DMS114 treated with DMSO at 0.1 percent for 48 hours (cell line): ENCODE data around the gene DNAJC2.
"Not testable (repeated sequence)": the region's sequence is repeated elsewhere in the genome, so short reads cannot be mapped to it uniquely, and the experiment has no call there.

Experiments
- DNase-seq: peaks from one replicate; lab custom pipeline; 2025; ENCODE audit not compliant: unreplicated experiment; lab: John Stamatoyannopoulos, UW

Gene DNAJC2

DNA sequence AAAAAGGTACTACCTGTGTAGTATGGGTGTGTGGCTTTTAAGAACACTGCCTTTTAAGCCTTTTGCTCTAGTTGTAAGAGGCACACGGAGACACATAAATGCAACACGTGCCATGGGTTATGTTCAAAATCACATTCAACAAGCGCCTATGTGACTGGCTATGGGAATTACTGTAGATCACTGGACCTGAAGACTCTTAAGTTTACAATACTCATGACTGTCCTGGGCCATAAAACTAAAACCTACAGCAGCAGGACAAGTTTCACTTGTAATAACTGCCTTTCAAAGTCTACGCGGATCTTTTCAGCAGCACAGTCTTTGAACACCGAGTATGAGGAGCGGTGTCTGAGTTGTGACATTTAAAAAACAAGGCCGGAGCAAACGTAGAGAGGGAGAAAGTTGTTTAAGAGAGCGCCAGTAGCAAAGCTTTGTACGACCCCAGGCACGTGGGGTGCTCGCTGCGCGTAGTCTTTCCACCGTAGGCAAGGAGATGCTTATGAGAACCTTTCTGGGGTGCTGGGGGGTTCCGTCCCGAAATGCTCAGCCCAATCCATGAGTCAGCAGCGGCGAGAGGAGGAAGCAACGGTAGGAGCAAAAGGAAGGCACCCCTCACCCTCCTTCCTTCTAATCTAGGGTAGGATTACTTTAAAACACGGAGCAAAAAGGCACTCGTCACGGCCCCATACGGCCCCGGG is 662 bp downstream of the DNAJC2 start:
- no peak for DNase-seq

DNA sequence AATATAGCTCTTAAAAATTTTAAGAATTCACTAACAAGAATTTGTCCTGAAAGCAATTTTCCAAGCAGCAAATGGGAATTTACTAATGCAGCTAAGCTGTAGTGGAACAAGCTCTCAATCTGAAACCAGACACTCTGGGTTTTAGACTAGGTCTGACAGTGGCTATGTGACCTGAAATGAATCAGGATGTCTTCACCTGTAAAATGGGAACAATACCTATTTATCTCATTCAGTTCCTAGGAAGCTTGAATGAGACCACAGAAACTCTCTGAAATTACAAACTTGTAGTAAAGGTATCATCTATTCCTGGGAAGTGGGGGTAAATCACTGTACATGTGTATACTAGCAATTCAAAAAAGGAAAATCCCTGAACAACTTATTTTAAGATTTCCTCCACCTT is 1.2 kb downstream of the DNAJC2 start:
- DNase-seq = no peak

DNA sequence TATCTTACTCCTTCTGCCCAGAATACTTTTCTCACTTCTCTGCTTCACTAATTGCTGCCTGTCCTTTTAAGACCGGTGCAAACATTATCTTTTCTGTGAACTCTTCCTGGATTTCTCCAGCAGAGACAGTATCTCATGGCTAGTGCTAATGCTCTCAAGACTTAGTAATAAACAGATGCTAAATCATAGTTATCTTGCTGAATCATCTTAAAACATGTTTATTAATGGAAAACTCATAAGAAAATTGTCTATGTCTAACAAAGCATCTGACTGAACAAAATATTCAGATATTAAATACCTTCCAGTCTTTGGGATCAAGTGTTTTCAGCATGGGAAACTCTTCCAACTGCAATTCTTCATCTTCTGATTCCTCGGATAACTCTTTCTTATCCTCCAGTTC is 3.1 kb downstream of the DNAJC2 start:
- DNase-seq = no peak

DNA sequence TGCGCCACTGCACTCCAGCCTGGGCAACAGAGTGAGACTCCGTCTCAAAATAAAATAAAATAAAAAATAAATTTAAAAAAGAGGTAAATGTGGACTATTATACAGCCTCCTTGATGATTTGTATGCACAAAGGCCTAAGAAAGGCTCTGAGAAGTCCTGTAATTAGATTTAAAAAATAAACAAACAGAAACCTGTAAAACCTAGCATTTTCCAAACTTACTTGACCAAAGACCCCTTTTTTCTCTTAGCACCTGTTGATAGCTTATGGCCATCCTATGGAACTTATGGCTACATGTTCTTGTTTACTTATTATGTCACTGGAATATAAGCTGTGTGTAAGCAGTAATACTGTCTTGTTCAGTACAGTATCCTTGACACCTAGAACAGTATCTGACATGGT is 5.7 kb downstream of the DNAJC2 start:
- DNase-seq = no peak

DNA sequence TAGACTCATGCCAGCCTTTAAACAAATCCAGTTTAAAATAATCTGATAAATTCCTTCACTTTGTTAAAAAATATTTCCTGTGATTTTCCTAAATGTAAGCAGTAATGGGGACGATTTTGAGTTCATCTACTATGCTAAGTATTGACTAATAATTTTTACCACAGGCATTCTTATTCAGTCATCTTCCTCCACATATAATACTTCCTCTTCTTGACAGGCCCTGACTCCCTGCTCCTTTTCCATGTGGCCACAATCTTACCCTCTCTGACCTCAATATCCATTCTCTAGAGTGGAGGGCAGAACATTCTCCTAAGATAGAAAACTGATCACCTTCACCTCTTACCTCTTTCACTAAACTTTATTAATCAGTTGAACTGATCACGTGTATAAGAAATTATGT is 7.8 kb downstream of the DNAJC2 start:
- DNase-seq = no peak

DNA sequence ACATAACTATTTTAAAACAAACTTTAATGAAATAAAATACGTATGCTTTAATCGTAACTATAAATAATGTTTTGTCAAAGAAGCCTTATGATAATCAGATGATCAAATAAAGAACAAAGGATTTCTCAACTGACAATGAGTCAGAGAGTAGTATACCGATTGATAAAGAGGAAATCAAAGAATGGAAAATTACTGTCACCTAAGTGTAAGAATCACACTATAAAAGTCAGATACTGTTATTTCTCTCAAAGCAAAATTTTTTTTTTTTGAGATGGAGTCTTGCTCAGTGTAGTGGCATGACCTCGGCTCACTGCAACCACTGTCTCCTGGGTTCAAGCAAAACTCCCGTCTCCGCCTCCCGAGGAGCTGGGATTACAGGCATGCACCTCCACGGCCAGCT is 18.8 kb downstream of the DNAJC2 start:
- no peak for DNase-seq

DNA sequence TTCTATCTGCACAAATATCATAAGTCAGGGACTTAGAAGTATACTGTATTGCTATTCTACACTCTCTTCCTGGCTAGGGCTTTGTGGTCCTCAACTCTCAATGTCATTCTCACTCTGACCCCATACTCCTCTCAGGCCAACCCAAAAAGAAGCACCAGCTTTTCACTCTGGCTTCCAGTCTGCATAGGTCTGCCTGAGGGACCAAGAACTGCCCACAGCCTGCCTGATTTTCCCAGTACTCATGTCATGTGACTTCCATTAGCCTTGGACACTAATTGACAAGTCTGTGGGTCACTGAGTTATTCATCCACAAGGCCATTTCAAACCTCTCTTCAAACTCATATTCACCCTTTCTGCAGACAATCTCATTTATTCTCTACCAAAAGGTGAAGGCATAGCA is 27.6 kb downstream of the DNAJC2 start:
- DNase-seq = no peak

DNA sequence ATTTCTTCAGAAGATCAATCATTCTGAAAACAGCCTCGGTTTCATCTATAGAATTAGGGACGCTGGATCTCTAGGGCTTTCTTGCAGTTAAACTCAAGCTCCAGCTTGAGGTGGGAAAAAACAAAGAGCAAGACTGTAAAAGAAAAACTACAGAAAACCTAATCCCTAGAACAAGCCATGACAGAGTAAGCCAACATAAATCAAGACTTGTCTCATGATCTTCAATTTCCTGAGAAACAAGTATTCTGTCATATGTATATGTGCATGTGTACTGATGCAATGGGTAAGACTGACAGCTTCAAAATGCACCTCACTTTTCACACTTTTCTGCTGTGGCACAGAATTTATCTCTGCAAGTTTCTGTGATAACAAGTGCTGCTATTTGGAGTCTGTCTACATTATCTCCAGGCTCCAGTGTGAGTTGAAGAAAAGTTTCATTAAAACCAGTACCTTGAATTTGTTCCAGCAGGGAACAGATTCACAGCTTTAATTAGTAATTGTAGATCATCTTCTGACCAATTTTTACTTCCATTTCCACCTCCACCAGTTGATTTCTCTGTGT is 28.1 kb downstream of the DNAJC2 start:
- DNase-seq = no peak

DNA sequence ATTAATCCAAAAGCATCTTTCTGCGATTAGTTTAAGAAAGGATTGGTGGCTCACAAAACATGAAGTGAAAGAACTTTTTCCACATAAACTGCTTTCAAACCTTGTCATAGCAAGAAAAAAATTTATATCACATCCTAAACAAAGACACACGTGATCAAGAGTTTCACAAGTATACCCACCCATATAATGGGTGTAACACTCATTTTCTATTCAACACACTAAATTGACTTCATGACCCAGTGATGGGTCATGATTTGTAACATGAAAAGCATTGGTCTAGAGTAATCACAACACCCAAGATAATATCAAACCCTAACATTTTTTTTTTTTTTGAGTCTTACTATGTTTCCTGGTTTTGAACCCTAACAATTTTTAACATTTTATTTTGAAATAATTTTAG is 29.7 kb downstream of the DNAJC2 start:
- DNase-seq = no peak

DNA sequence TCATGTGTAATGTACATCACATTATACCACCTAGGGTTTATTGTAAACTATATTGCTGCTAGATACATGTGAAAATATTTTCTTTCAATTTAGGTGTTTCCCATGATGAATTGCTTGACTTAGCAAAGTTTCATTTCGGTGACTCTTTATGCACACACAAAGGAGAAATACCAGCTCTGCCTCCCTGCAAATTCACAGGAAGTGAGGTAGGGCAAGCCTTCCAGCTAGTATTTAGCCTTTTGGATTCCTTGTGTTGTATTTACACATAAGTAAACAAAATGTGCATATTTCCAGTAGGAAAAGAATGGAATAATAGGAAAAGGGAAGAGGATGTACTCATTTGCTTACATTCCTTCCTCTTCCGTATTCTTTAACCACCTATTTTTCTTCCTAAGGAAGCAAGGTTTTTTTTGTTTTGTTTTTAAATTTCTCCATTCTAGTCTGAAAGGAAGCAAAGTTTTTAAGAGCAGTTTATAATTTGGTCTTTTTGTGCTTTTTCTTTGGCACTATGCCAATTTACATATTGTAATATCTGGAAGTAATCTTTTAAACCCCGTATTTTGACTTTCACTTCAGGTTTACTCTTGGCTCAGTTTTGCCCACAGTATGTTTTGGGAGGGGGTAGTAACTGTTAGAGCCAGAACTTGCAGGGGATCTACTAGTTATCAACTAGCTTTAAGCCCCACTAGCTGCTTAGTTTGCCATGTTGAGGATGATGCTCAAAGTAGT is 36.9 kb downstream of the DNAJC2 start:
- DNase-seq = no peak

DNA sequence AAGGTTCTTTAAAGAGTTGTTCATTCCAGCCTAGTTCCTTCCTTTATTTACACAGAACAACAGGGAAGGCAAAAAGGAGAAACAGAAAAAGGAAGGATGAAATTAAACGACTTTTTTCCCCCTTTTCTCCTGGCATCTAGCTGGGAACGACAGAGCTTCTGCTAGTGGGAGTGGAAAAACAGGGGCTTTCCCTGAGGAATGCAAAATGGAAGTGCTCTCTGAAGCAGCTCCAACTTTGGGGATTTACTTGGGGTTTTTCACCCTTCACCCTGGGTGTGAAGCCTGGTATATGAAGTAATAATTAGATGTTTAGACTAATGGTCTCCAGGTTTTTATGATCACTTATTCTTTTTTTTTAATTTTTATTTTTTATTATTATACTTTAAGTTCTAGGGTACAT is 43.1 kb downstream of the DNAJC2 start:
- no peak for DNase-seq

DNA sequence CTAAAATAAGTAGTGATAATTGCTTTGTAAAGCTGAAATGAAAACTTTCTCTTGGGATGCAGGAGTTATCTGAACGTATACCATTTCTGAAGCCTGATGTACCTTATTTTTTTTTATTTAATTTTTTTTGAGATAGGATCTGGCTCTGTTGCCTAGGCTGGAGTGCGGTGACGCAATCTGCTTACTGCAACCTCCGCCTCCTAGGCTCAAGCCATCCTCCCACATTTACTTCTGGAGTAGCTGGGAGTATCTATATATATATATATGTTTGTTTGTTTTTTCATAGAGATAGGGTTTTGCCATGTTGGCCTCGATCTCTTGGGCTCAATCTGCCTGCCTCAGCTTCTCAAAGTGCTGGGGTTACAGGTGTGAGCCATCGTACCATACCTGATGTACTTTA is 44.9 kb downstream of the DNAJC2 start:
- DNase-seq = no peak

DNA sequence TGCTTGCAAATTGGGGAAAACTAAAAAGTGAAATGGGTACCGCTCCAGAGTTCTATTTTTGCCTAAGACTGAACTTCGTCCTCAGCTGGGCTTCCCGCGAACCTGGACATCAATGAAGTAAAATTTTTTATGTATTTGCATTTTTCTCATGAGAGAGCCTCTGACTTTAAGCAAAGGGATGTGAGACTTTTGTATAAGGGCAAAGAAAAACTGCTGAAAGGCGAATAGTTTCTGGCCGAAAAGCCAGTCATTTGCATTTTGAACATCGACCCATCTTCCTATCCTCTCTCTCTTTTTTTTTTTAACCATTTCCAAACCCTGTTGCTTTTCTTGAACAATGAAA is 46.8 kb downstream of the DNAJC2 start:
- DNase-seq = no peak

DNA sequence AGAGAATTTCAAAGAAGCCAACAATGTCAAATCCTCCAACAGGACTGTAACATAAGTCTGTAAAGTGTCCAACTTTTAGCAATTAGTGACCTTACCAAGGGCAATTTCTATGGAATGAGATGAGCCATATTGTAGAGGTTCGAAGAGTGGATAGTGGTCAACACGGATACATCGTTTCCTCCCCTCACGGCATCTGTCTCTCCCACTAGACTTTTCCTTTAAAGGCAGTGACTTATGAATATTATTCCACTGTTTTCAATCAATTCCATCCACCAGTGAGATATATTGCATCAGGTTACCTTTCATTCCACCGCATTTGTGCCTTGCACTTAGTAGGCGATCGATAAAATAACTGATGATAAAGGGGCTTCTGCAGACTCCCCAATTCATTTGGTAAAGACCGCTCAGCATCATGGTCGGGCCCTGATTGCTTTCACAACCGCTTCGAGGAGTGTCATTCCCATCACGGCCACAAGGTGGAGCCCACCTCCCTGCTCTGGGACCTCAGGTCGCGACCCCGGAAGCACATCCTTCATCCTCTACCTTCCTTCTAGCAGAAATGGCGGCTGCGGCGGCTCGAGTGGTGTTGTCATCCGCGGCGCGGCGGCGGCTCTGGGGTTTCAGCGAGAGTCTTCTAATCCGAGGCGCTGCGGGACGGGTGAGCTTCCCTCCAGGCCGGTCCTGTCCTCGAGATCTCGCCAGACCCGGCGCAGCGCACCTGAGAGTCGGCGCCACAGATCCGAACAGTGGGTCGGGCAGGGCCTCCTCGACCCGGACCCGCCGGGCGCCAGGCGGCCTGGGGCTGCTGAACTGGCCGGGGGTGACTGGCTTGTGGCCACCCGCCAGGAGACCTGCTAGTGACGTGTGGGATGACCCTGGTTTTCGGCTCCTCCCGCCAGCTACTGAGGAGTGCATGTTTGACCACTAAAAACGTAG is 47.4 kb downstream of the DNAJC2 start, which contains the start of gene PMPCB:
PMPCB (plus strand) TSS at position 535 of the 936 bp plus-strand sequence; CDS start at position 560, 25 bp downstream.
- peak; percentile 79 for DNase-seq

DNA sequence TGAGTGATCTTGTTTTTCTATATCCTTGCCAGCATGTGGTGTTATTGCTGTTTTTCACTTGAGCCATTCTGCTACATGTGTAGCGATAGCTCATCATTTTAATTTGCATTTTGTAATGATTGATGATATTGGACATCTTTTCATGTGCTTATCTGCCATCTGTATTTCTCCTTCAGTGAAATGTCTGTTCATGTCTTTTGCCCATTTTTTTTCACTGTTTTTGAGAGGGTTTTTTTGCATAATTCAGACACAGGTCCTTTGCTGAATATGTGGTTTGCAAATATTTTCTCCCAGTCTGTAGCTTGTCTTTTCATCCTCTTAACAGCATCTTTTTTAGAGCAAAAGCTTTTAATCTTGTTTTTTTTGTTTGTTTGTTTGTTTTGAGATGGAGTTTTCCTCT is 51.0 kb downstream of the DNAJC2 start:
- no peak for DNase-seq

DNA sequence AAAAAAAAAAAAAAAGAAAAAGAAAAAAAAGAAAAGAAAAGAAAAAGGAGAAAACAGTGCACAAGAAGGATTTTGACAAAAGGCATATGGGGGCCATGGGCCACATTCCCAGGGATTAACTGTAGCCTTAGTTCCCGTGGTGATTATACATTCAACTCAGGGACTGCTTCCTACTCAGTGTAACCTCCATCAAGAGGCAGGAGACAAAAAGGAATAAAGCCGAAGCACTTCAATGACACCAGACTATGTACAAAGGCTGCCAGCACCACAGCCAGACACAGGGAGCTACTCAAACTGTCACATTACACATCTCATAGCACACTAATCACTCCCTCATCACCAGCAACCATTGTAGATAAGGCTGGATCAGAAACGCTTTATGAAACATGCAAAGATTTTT is 52.4 kb downstream of the DNAJC2 start:
- no peak for DNase-seq

DNA sequence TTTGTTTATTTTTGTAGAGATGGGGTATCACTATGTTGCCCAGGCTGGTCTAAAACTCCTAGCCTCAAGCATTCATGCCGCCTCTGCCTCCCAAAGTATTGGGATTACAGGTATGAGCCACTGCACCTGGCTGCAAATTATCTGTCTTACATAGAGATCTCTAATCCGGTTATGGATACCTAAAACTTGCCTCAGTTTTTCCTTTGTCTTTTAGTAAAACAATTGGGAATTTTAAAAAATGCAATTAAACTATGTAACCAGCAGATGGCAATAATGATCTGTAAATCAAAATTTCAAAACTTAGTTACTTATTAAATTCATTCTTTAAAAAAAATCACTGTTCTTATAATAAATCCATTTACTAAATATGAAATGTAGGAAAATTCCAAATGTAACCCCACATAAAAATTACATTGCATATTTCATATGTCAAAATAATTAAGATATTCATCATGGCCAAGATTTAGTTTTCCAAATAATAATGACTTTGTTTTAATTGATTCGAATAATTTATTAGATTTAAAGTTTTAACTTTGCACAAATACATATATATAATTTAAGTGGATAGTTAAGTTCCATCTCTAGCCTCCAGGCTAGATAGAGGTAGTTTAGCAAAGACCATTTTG is 61.7 kb downstream of the DNAJC2 start:
- DNase-seq = not testable (repeated sequence)

DNA sequence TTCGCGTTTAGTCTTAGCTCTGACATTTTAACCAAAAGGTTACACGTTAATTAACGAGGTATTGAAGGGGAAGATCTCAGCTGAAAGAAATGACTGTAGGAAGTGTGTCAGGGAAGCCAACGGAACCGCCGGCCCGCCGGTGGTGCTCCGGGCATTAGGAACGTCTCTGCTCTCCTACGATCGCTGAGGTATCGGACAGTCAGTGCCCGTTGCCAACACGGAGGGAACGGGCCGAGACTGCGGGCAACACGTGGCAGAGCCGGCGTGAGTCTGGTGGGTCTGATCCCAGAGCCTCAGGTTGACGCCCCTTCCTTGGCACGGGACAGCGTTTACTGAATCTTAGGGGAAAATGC is 63.8 kb downstream of the DNAJC2 start:
- not testable (repeated sequence) for DNase-seq

DNA sequence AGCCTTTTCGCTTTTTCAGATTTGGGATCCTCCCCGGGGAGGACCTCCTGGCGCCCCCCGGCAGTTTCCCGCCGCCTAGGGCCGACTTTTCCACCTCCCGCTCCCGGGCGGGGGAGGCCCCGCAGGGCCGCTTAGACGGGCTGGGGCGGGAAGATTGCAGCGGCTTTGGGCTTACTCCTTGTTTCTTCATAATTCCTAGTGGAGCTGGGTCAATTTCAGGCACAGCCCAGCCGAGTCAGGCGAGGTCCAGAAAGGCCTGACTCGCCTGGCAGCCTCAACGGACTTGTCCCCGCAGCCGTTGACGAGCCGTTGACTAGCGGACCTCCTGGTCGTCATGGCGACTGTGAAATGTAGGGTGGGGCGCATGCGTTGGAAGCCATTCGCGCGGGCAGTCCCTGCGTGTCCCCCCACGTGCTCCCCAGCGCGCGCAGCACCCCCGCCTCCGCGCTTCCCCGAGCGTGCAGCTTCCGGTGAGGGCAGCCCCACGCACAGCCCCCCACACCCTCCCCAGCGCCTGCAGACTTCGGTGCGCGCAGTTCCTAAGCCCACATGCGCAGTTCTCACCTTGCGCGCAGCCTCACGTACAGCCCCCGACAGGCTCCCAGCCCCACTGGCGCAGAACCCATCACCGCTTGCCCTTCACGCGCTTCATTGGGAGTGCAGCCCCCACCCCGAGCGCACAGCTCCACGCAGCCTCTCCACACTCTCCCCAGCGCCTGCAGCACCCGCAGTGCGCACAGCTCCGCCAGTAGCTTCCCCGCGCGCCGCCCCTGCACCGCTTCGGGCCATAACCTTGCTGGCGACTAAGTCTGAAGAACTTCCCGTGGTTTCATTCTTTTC is 64.4 kb downstream of the DNAJC2 start:
- peak; percentile 57 for DNase-seq

DNA sequence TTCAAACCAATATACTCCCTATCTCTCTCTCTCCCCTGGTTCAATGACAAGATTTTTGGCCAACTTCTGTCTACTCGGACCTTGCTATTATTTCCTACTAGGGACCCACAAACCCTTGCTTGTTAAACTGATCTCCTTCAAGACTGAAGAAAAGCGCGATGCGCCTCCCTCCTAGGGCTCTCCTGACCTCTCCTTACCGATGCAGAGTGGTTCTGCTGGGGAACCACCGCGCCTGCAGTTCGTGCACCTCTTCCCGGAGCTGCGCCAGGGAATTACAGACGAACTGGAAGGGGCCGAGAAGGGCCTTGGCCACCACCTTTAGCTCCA is 65.0 kb downstream of the DNAJC2 start:
- DNase-seq = not testable (repeated sequence)
